ENCODE measurements around the gene KRTAP4-11. TPM values are rescaled to one million over a fixed set of nuclear protein-coding genes. Genes with fewer than 3 reads are reported as not detected.

Gene KRTAP4-11
- total and polyA plus RNA-seq, 2 of the 13 experiments (the other 11 are each of a cell fraction or from before 2014, with no cell fraction given) = not detected

DNA sequence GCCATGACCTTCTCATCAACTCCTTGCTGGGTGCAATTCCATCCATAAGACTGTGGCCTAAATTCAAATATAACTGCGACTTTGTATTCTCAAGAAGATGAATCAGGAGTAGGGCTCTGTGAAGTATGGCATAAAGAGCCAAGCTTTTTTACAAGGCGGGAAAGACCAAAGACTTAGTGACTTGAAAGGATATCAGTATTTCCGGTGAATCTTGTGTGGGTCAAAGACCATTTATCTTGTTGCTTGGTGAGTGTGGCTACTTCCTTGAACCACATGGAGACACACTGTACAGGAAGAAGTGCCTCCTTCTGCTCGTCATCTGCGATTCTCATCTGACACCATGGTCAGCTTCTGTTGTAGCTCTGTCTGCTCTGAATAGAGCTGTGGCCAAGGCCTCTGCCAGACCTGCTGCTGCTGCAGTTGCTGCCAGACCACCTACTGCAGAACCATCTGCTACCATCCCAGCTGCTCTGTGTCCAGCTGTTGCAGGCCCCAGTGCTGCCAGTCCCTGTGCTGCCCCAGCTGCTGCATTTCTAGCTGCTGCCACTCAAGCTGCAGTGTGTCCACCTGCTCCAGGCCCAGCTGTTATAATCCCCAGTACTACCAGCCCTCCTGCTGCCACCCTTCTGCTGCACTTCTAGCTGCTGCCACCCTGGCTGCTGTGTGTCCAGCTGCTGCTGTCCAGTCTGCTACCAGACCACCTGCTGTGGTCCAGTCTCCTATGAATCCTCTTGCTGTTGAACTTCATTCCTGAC, 46.4 kb downstream of the KRTAP4-11 start:
- Histone ChIP-seq H3K27me3 (ENCODE audit: control insufficient read depth in 1 of 2, insufficient read depth in 2 of 2, low read length in 2 of 2) (peaks cover 0 to 5% of the 10 kb centered on the region in 2 experiments; a peak in 1 of 5 replicates), H3K4me1 (ENCODE audit: insufficient read depth, low read length) (no peaks in the 10 kb centered on the region), H3K4me3 (replicated peaks in 1 of 3; ENCODE audit: insufficient read depth in 1 of 3, low read depth in 2 of 3, low read length in 3 of 3) (no peak overlapping the region), H3K9ac (ENCODE audit: insufficient read depth, low read depth, low read length) (no peak overlapping the region), H3K79me2 (ENCODE audit: insufficient read depth, low read length) (no peaks in the 10 kb centered on the region), H3K9me3 (ENCODE audit: low read length) (no peaks in the 10 kb centered on the region), H2AFZ (ENCODE audit: low read length) (no peak overlapping the region), H4K20me1 (ENCODE audit: insufficient read depth, low read length) (no peaks in the 10 kb centered on the region), H3K27ac (ENCODE audit: extremely low read length, insufficient read depth, low read length) (no peak overlapping the region), H3K4me2 (ENCODE audit: low read depth, low read length) (no peak overlapping the region), H3K36me3 (replicated peaks in 1 of 2; ENCODE audit: control insufficient read depth in 1 of 2, insufficient read depth in 2 of 2, low read length in 2 of 2) (no peaks in the 10 kb centered on the region)
- no peak for FAIRE-seq
- DNase-seq (ENCODE audit: low spot score) = no peak
- WGBS (ENCODE audit: low lambda C conversion rate) = 79% methylated on average over 5 of the region's 5 CpGs
- TF ChIP-seq GATA4 (IDR thresholded peaks at IDR 0.05; ENCODE audit: borderline replicate concordance, low read depth) = no peak
- no peak for TF ChIP-seq ZSCAN31 (CRISPR knock-in tag; IDR thresholded peaks at IDR 0.05; ENCODE audit: low read depth)
- TF ChIP-seq ZBTB43 (CRISPR knock-in tag; conservative IDR thresholded peaks at IDR 0.05) = no peak
- TF ChIP-seq MLLT10 (CRISPR knock-in tag; IDR thresholded peaks at IDR 0.05) = no peak
- peak; percentile 21; the same call in 1 of the 2 replicates for TF ChIP-seq ZNF687 (CRISPR knock-in tag; IDR thresholded peaks at IDR 0.05)
- TF ChIP-seq HNRNPH1 (optimal IDR thresholded peaks at IDR 0.05; ENCODE audit: low read depth, low read length) = no peak
- ChIA-PET CTCF (ENCODE audit: low intra/inter-chr PET ratio, low total read pairs) (no interaction called here), POLR2A (interaction anchor here (1.3 kb wide), 1 partner anchor 13 kb away, joined by 4 read pairs; no protein-coding TSS in a partner anchor)
- intact Hi-C loops (cut with micrococcal nuclease; ENCODE audit: unreplicated experiment) (no loop called here), in situ Hi-C loops (cut with HindIII; ENCODE audit: extremely low pct_ligation_motif_present, low pct_unique_long_range_greater_than_20kb) (no loop called here)
- BruUV-seq (replicated peaks) = no TSS peak
- ATAC-seq = no peak; the same call in 2 of the 3 replicates
